ENCODE results near the gene FYB1.
A peak's percentile ranks its signal among the peaks of the same experiment; 100 is the strongest.

The FYB1 gene

GRCh38 chr5:39173069-39173468, 46.3 kb downstream of the FYB1 start:
- Histone ChIP-seq H3K4me3 (replicated peaks; ENCODE audit: insufficient read depth, low read length) (no peak overlapping the region), H3K27me3 (ENCODE audit: insufficient read depth, poor library complexity, severe bottlenecking) (no peaks in the 10 kb centered on the region), H3K27ac (replicated peaks) (no peak overlapping the region)
- DNase-seq (ENCODE audit: low read depth in 1 of 2, low spot score in 1 of 2) = no peak
- TF ChIP-seq GABPA (IDR thresholded peaks at IDR 0.05; ENCODE audit: low read depth) (no peak), CTCF (IDR thresholded peaks at IDR 0.05; ENCODE audit: insufficient read depth, low read length) (no peak), SPI1 (IDR thresholded peaks at IDR 0.05; ENCODE audit: borderline replicate concordance, low read depth) (no peak), POLR2AphosphoS5 (IDR thresholded peaks at IDR 0.05; ENCODE audit: low read depth) (no peak), REST (IDR thresholded peaks at IDR 0.05; ENCODE audit: insufficient replicate concordance, low read depth) (no peak)

GRCh38 chr5:39172593-39172992, 46.8 kb downstream of the FYB1 start:
- DNase-seq (ENCODE audit: low read depth in 1 of 2, low spot score in 1 of 2) = no peak
- Histone ChIP-seq H3K4me3 (replicated peaks; ENCODE audit: insufficient read depth, low read length) (no peak overlapping the region), H3K27me3 (ENCODE audit: insufficient read depth, poor library complexity, severe bottlenecking) (no peaks in the 10 kb centered on the region), H3K27ac (replicated peaks) (no peak overlapping the region)
- TF ChIP-seq CTCF (IDR thresholded peaks at IDR 0.05; ENCODE audit: insufficient read depth, low read length) = no peak
- no peak for TF ChIP-seq SPI1 (IDR thresholded peaks at IDR 0.05; ENCODE audit: borderline replicate concordance, low read depth)
- TF ChIP-seq GABPA (IDR thresholded peaks at IDR 0.05; ENCODE audit: low read depth) = no peak
- no peak for TF ChIP-seq REST (IDR thresholded peaks at IDR 0.05; ENCODE audit: insufficient replicate concordance, low read depth)
- TF ChIP-seq POLR2AphosphoS5 (IDR thresholded peaks at IDR 0.05; ENCODE audit: low read depth) = no peak

GRCh38 chr5:39171647-39172046, 47.7 kb downstream of the FYB1 start:
- Histone ChIP-seq H3K27me3 (ENCODE audit: insufficient read depth, poor library complexity, severe bottlenecking) (no peaks in the 10 kb centered on the region), H3K27ac (replicated peaks) (no peak overlapping the region), H3K4me3 (replicated peaks; ENCODE audit: insufficient read depth, low read length) (no peak overlapping the region)
- peak; percentile 85 for TF ChIP-seq SPI1 (IDR thresholded peaks at IDR 0.05; ENCODE audit: borderline replicate concordance, low read depth)
- TF ChIP-seq GABPA (IDR thresholded peaks at IDR 0.05; ENCODE audit: low read depth) = no peak
- no peak for TF ChIP-seq REST (IDR thresholded peaks at IDR 0.05; ENCODE audit: insufficient replicate concordance, low read depth)
- no peak for TF ChIP-seq CTCF (IDR thresholded peaks at IDR 0.05; ENCODE audit: insufficient read depth, low read length)
- TF ChIP-seq POLR2AphosphoS5 (IDR thresholded peaks at IDR 0.05; ENCODE audit: low read depth) = no peak
- DNase-seq (ENCODE audit: low read depth in 1 of 2, low spot score in 1 of 2) = no peak

All from HL-60 (cell line).